IMR-90 (cell line): ENCODE results near the gene SLC22A12. TPM values are rescaled to one million over a fixed set of nuclear protein-coding genes. Genes with fewer than 3 reads are reported as not detected.

Experiments
- ATAC-seq: fragments of 200-7000 bp; cut with Tn5 transposase; 2 replicates; pipeline ENCODE4 v1.9.1; 2020; ENCODE audit warnings: low read depth, mild to moderate bottlenecking, moderate library complexity
- BruUV-seq: library from RNA; stranded (reverse); fragments of 400-500 nt; replicated peaks from 2 replicates; lab custom pipeline; 2021; lab: Mats Ljungman, UMichigan
- CTCF ChIA-PET: fragments of 300-600 bp; formaldehyde crosslinking; extraction: SDS; loops from one replicate; lab custom pipeline; 2021; ENCODE audit warnings: antibody characterized with exemption; lab: Yijun Ruan, JAX
- POLR2A ChIA-PET: fragments of 300-600 bp; sonication (Branson Sonifier 250); formaldehyde crosslinking; loops from one replicate; lab custom pipeline; 2022; ENCODE audit warnings: antibody characterized with exemption; ENCODE audit not compliant: unreplicated experiment; lab: Charles Lee
- DNase-seq: peaks from one replicate; pipeline ENCODE4 v3.0.0; 2013
- H2AFZ ChIP-seq: replicated peaks from 2 replicates; pipeline ENCODE3; 2013; ENCODE audit warnings: low read length, mild to moderate bottlenecking; ENCODE audit not compliant: poor library complexity
- H2AK5ac ChIP-seq: 2 replicates; pipeline ENCODE4 v1.6.1; 2013; ENCODE audit warnings: low read depth, low read length, inconsistent platforms
- H2AK9ac ChIP-seq: replicated peaks from 2 replicates; pipeline ENCODE3; 2013; ENCODE audit warnings: mild to moderate bottlenecking, low read depth, low read length, moderate library complexity; ENCODE audit not compliant: poor library complexity
- H2BK120ac ChIP-seq: 2 replicates; pipeline ENCODE4 v1.6.1; 2013; ENCODE audit warnings: low read depth, low read length, inconsistent platforms
- H2BK15ac ChIP-seq: 3 replicates; pipeline ENCODE4 v1.6.1; 2013; ENCODE audit warnings: low read depth, low read length, inconsistent platforms
- H2BK20ac ChIP-seq: 2 replicates; pipeline ENCODE4 v1.6.1; 2013; ENCODE audit warnings: low read depth, mild to moderate bottlenecking, inconsistent platforms, low read length, moderate library complexity
- H2BK5ac ChIP-seq: 2 replicates; pipeline ENCODE4 v1.6.1; 2013; ENCODE audit warnings: mild to moderate bottlenecking, low read depth, low read length, inconsistent platforms; ENCODE audit not compliant: poor library complexity, severe bottlenecking
- H3K14ac ChIP-seq: replicated peaks from 2 replicates; pipeline ENCODE4 v1.6.1; 2013; ENCODE audit warnings: low read depth, low read length, inconsistent platforms
- H3K18ac ChIP-seq: 2 replicates; pipeline ENCODE4 v1.6.1; 2013; ENCODE audit warnings: low read depth, low read length, control low read depth
- H3K23ac ChIP-seq: 2 replicates; pipeline ENCODE4 v1.6.1; 2013; ENCODE audit warnings: low read depth, low read length, inconsistent platforms
- H3K27ac ChIP-seq: 2 replicates; pipeline ENCODE4 v1.5.1; 2013; ENCODE audit warnings: mild to moderate bottlenecking, control low read depth, low read length; ENCODE audit not compliant: insufficient read depth
- H3K27me3 ChIP-seq: 2 replicates; pipeline ENCODE4 v1.6.1; 2013; ENCODE audit warnings: low read length; ENCODE audit not compliant: control insufficient read depth, insufficient read depth
- H3K36me3 ChIP-seq: 2 replicates; pipeline ENCODE4 v1.6.1; 2013; ENCODE audit warnings: low read length, mixed read lengths; ENCODE audit not compliant: control insufficient read depth, insufficient read depth
- H3K4ac ChIP-seq: 2 replicates; pipeline ENCODE4 v1.6.1; 2013; ENCODE audit warnings: low read depth, low read length, inconsistent platforms
- H3K4me1 ChIP-seq: 2 replicates; pipeline ENCODE4 v1.6.1; 2013; ENCODE audit warnings: low read length, mixed read lengths; ENCODE audit not compliant: control insufficient read depth, insufficient read depth
- H3K4me2 ChIP-seq: 2 replicates; pipeline ENCODE4 v1.6.1; 2013; ENCODE audit warnings: low read depth, mild to moderate bottlenecking, control low read depth, low read length, moderate library complexity
- H3K4me3 ChIP-seq: 2 replicates; pipeline ENCODE4 v1.5.1; 2013; ENCODE audit warnings: low read depth, mild to moderate bottlenecking, control low read depth, low read length, moderate library complexity; ENCODE audit not compliant: insufficient read depth
- H3K56ac ChIP-seq: 2 replicates; pipeline ENCODE4 v1.6.1; 2013; ENCODE audit warnings: low read length, inconsistent platforms; ENCODE audit not compliant: insufficient read depth; ENCODE audit errors: extremely low read depth
- H3K79me1 ChIP-seq, 2 experiments: 2 replicates each; pipeline ENCODE4 v1.6.1; 2013; ENCODE audit warnings: low read length in 2 of 2, inconsistent platforms in 1 of 2, low read depth in 1 of 2
- H3K9ac ChIP-seq: 2 replicates; pipeline ENCODE4 v1.6.1; 2013; ENCODE audit warnings: low read depth, low read length, control low read depth
- H3K9me1 ChIP-seq: 2 replicates; pipeline ENCODE4 v1.6.1; 2013; ENCODE audit warnings: low read length, inconsistent platforms; ENCODE audit not compliant: insufficient read depth
- H3K9me3 ChIP-seq: 2 replicates; pipeline ENCODE4 v1.6.1; 2013; ENCODE audit warnings: low read length; ENCODE audit not compliant: control insufficient read depth, insufficient read depth
- H4K20me1 ChIP-seq: 2 replicates; pipeline ENCODE4 v1.6.1; 2013; ENCODE audit warnings: low read length, inconsistent platforms; ENCODE audit not compliant: insufficient read depth
- H4K5ac ChIP-seq: 2 replicates; pipeline ENCODE4 v1.6.1; 2013; ENCODE audit warnings: mild to moderate bottlenecking, low read depth, low read length, control low read depth
- H4K8ac ChIP-seq, 2 experiments: 2 replicates each; pipeline ENCODE4 v1.6.1; 2013; ENCODE audit warnings: low read depth in 2 of 2, low read length in 2 of 2, control low read depth in 1 of 2, inconsistent platforms in 1 of 2
- H4K91ac ChIP-seq: 2 replicates; pipeline ENCODE4 v1.6.1; 2013; ENCODE audit warnings: low read depth, low read length, inconsistent platforms; ENCODE audit not compliant: insufficient read depth
- CEBPB ChIP-seq: IDR thresholded peaks from 2 replicates; pipeline ENCODE4 v1.6.1; 2012; ENCODE audit warnings: low read depth, low read length, improper control_type of control experiment
- CHD1 ChIP-seq: IDR thresholded peaks from 2 replicates; pipeline ENCODE4 v1.6.1; 2012; ENCODE audit warnings: low read depth, low read length, improper control_type of control experiment
- ELK1 ChIP-seq: fragments of 150-350 bp; IDR thresholded peaks from 2 replicates; pipeline ENCODE4 v1.6.1; 2016; ENCODE audit warnings: low read depth, mild to moderate bottlenecking, low read length, moderate library complexity, borderline replicate concordance
- FOS ChIP-seq: fragments of 150-350 bp; IDR thresholded peaks from 2 replicates; pipeline ENCODE4 v1.6.1; 2016; ENCODE audit warnings: low read depth, low read length
- MAFK ChIP-seq: IDR thresholded peaks from 2 replicates; pipeline ENCODE4 v1.6.1; 2012; ENCODE audit warnings: low read depth, low read length, improper control_type of control experiment
- MAZ ChIP-seq: IDR thresholded peaks from 2 replicates; pipeline ENCODE4 v1.6.1; 2012; ENCODE audit warnings: low read depth, mild to moderate bottlenecking, low read length, improper control_type of control experiment, moderate library complexity, borderline replicate concordance
- MXI1 ChIP-seq: IDR thresholded peaks from 2 replicates; pipeline ENCODE4 v1.6.1; 2012; ENCODE audit warnings: low read depth, mild to moderate bottlenecking, low read length, moderate library complexity, borderline replicate concordance
- NFE2L2 ChIP-seq: fragments of 150-350 bp; IDR thresholded peaks from 2 replicates; pipeline ENCODE4 v1.6.1; 2016; ENCODE audit warnings: low read depth, mild to moderate bottlenecking, low read length
- POLR2A ChIP-seq: IDR thresholded peaks from 2 replicates; pipeline ENCODE4 v1.6.1; 2012; ENCODE audit warnings: mild to moderate bottlenecking, low read depth, low read length
- RAD21 ChIP-seq: IDR thresholded peaks from 2 replicates; pipeline ENCODE4 v1.6.1; 2012; ENCODE audit warnings: low read length, improper control_type of control experiment
- RCOR1 ChIP-seq: IDR thresholded peaks from 2 replicates; pipeline ENCODE4 v1.6.1; 2012; ENCODE audit warnings: mild to moderate bottlenecking, low read length, improper control_type of control experiment; ENCODE audit not compliant: insufficient replicate concordance
- RFX5 ChIP-seq: IDR thresholded peaks from 2 replicates; pipeline ENCODE4 v1.8.0; 2012; ENCODE audit warnings: low read depth, mild to moderate bottlenecking, low read length, moderate library complexity
- SMC3 ChIP-seq: fragments of 150-350 bp; IDR thresholded peaks from 2 replicates; pipeline ENCODE4 v1.6.1; 2016; ENCODE audit warnings: low read depth, mild to moderate bottlenecking, antibody characterized with exemption, low read length, moderate library complexity
- USF2 ChIP-seq: fragments of 150-350 bp; IDR thresholded peaks from 2 replicates; pipeline ENCODE4 v1.6.1; 2017; ENCODE audit warnings: mild to moderate bottlenecking, antibody characterized with exemption, low read length, low read depth
- WGBS, 2 experiments: methylation state at CpG; one replicate each; pipeline versions ENCODE4 v1.1.5 to v1.1.7; 2013; ENCODE audit warnings: missing lambda C conversion rate in 2 of 2; ENCODE audit not compliant: insufficient read length in 1 of 2; ENCODE audit errors: extremely low coverage in 2 of 2; 5-methylcytosine and 5-hydroxymethylcytosine counted together
- dilution Hi-C: fragments of 300-500 bp; cut with HindIII; formaldehyde crosslinking; loops from one replicate; pipeline ENCODE4 v1.14.3; 2018; ENCODE audit warnings: low sequenced_read_pairs; ENCODE audit not compliant: unreplicated experiment
- in situ Hi-C: fragments of 300-500 bp; cut with MboI; formaldehyde crosslinking; loops from 3 replicates; pipeline ENCODE4 v1.14.3; 2019; ENCODE audit warnings: low sequenced_read_pairs, inconsistent platforms, mixed read lengths
- intact Hi-C: fragments of 100-400 bp; cut with micrococcal nuclease; formaldehyde crosslinking; loops from 2 replicates; pipeline ENCODE4 v1.10.0; 2022
- polyA plus RNA-seq, 3 experiments: library from polyadenylated mRNA; depleted of rRNA; stranded (reverse); fragments of >200 nt; gene quantifications; 2 replicates each; pipeline ENCODE4 v1.2.3, GENCODE V29; 2012; ENCODE audit warnings: low replicate concordance in 1 of 3
- total RNA-seq: library from RNA; depleted of rRNA; stranded (reverse); fragments of >200 nt; gene quantifications from 2 replicates; pipeline ENCODE4 v1.2.3, GENCODE V29; 2012
- TF ChIP-seq, protein P1 (sequence below): conservative IDR thresholded peaks from 2 replicates; pipeline ENCODE4 v1.5.1; 2012; ENCODE audit warnings: mild to moderate bottlenecking, low read depth, low read length, improper control_type of control experiment

SLC22A12 gene
- total and polyA plus RNA-seq, 2 of the 4 experiments (the other 2 are of a cell fraction): not detected

- no peak overlapping the region for H4K5ac ChIP-seq
- no peak overlapping the region for H3K14ac ChIP-seq
- H2BK5ac ChIP-seq: no peak overlapping the region
- H2BK120ac ChIP-seq: no peak overlapping the region
- no peaks in the 10 kb centered on the region for H3K9me3 ChIP-seq
- TF ChIP-seq CEBPB: no peak
- no peak for TF ChIP-seq RFX5
- TF ChIP-seq MAZ: no peak
- TF ChIP-seq NFE2L2: no peak
- no peak for TF ChIP-seq POLR2A
- TF ChIP-seq USF2: no peak
- no peak for TF ChIP-seq CHD1
- TF ChIP-seq SMC3: no peak
- TF ChIP-seq FOS: no peak
- TF ChIP-seq MAFK: no peak
- TF ChIP-seq MXI1: no peak
- no peak for TF ChIP-seq RCOR1
- TF ChIP-seq, protein P1, sequence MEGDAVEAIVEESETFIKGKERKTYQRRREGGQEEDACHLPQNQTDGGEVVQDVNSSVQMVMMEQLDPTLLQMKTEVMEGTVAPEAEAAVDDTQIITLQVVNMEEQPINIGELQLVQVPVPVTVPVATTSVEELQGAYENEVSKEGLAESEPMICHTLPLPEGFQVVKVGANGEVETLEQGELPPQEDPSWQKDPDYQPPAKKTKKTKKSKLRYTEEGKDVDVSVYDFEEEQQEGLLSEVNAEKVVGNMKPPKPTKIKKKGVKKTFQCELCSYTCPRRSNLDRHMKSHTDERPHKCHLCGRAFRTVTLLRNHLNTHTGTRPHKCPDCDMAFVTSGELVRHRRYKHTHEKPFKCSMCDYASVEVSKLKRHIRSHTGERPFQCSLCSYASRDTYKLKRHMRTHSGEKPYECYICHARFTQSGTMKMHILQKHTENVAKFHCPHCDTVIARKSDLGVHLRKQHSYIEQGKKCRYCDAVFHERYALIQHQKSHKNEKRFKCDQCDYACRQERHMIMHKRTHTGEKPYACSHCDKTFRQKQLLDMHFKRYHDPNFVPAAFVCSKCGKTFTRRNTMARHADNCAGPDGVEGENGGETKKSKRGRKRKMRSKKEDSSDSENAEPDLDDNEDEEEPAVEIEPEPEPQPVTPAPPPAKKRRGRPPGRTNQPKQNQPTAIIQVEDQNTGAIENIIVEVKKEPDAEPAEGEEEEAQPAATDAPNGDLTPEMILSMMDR: no peak
- no peak for TF ChIP-seq ELK1
- TF ChIP-seq RAD21: no peak
- no peak overlapping the region for H3K4me3 ChIP-seq
- H3K36me3 ChIP-seq: no peaks in the 10 kb centered on the region
- no peak overlapping the region for H3K4me2 ChIP-seq
- H4K91ac ChIP-seq: no peak overlapping the region
- no peak for DNase-seq
- no peak overlapping the region for H2AK5ac ChIP-seq
- intact Hi-C loops: no loop called here
- ATAC-seq: no peak
- no peaks in the 10 kb centered on the region for H4K20me1 ChIP-seq
- no peak overlapping the region for H3K27ac ChIP-seq
- no peak overlapping the region for H2BK15ac ChIP-seq
- dilution Hi-C loops: no loop called here
- no TSS peak for BruUV-seq
- H3K9me1 ChIP-seq: no peaks in the 10 kb centered on the region
- H3K9ac ChIP-seq: no peak overlapping the region
- ChIA-PET POLR2A (no interaction called here), CTCF (no interaction called here)
- H3K56ac ChIP-seq: no peak overlapping the region
- H3K79me1 ChIP-seq: no peaks in the 10 kb centered on the region
- no peak overlapping the region for H3K18ac ChIP-seq
- no peak overlapping the region for H3K23ac ChIP-seq
- no peak overlapping the region for H2BK20ac ChIP-seq
- no peaks in the 10 kb centered on the region for H3K4me1 ChIP-seq
- in situ Hi-C loops: no loop called here
- WGBS, 2 experiments: no CpG with 5 or more reads among the region's 10 CpGs
- H3K27me3 ChIP-seq: peaks cover 65% of the 10 kb centered on the region
- no peak overlapping the region for H4K8ac ChIP-seq
- no peak overlapping the region for H2AK9ac ChIP-seq
- no peak overlapping the region for H2AFZ ChIP-seq
- no peak overlapping the region for H3K4ac ChIP-seq
Measured at GRCh38 chr11:64632654-64633053, 41.6 kb downstream of the SLC22A12 start.
